ENCODE data around the gene TMPRSS6.

GRCh38 chr22:37043828-37044538, 65.5 kb downstream of the TMPRSS6 start:
- TF ChIP-seq, protein P1, sequence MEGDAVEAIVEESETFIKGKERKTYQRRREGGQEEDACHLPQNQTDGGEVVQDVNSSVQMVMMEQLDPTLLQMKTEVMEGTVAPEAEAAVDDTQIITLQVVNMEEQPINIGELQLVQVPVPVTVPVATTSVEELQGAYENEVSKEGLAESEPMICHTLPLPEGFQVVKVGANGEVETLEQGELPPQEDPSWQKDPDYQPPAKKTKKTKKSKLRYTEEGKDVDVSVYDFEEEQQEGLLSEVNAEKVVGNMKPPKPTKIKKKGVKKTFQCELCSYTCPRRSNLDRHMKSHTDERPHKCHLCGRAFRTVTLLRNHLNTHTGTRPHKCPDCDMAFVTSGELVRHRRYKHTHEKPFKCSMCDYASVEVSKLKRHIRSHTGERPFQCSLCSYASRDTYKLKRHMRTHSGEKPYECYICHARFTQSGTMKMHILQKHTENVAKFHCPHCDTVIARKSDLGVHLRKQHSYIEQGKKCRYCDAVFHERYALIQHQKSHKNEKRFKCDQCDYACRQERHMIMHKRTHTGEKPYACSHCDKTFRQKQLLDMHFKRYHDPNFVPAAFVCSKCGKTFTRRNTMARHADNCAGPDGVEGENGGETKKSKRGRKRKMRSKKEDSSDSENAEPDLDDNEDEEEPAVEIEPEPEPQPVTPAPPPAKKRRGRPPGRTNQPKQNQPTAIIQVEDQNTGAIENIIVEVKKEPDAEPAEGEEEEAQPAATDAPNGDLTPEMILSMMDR (IDR thresholded peaks at IDR 0.05): peak; percentile 58 to 96 (median 73)
- peak; percentile 38 for TF ChIP-seq POLR2A (IDR thresholded peaks at IDR 0.05)

Measured in transverse colon (tissue), 3 donors.